Amniotic stem cell (primary cell): ENCODE results near the gene SPATS1.

ENCODE experiments used
- DNase-seq: peaks from one replicate; lab custom pipeline; 2025; lab: John Stamatoyannopoulos, UW

The SPATS1 gene, protein sequence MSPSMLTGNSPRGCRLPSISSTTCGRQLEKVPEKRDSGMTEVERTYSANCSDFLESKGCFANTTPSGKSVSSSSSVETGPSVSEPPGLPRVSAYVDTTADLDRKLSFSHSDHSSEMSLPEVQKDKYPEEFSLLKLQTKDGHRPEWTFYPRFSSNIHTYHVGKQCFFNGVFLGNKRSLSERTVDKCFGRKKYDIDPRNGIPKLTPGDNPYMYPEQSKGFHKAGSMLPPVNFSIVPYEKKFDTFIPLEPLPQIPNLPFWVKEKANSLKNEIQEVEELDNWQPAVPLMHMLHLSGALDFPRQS

DNA sequence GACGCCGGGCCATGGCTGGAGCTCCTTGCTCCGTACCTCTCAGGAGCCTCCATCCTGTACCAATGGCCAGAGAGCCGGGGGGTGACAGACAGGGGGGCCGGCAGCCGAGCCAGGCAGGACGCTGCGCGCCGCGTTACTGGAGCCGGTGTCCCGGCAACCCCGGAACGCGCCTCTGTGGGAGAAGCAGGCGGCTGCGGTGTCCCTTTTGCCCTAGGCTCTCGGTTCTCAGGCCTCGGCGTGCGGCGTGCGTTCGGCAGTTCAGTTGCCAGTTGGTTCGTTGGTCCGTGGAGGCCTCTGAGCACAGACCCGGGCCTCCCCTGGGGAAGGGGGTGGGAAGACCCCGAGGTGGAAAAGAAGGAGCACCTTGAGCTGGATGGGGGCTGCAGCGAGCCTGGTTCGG, at the start of gene SPATS1:
SPATS1 (plus strand) TSS at position 162 of the 400 bp plus-strand sequence. CDS start 446 bp downstream, outside the sequence.
- DNase-seq = no peak

DNA sequence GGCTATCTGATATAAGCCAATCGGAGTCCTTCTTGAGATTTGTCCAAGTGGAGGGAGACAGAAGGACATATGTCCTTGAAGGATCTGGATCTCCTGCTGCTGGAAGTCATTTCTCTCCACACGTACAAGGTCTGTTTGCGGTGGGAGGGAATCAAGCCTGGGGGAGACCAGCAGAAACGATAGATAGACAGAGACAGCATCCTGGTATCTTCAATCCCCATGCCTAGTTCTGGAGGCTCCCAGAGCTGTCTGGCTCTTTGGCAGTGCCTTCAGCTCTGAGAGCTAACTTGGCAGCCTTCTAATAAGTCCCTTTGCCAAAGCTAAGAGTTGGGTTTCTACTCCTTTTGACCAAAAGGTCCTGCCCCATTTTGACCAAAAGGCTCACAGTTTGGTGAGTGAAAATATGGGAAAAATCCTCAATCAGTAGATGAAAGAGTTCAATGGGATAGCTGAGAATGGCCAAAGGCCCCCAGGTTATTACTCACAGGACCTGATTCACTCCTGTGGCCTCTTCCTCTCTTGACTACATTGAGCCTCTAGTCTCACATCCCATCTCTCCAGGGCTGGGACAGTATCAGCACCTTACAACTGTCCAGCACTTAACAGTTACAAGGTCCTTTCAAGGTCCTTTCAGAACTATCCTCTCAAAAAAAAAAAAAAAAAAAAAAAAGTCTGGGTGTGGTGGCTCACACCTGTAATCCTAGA, 49.6 kb upstream of the SPATS1 start:
- no peak for DNase-seq

- no peak for DNase-seq
These were observed 47.3 kb upstream of the SPATS1 start for GRCh38 chr6:44294832-44295791.

DNA sequence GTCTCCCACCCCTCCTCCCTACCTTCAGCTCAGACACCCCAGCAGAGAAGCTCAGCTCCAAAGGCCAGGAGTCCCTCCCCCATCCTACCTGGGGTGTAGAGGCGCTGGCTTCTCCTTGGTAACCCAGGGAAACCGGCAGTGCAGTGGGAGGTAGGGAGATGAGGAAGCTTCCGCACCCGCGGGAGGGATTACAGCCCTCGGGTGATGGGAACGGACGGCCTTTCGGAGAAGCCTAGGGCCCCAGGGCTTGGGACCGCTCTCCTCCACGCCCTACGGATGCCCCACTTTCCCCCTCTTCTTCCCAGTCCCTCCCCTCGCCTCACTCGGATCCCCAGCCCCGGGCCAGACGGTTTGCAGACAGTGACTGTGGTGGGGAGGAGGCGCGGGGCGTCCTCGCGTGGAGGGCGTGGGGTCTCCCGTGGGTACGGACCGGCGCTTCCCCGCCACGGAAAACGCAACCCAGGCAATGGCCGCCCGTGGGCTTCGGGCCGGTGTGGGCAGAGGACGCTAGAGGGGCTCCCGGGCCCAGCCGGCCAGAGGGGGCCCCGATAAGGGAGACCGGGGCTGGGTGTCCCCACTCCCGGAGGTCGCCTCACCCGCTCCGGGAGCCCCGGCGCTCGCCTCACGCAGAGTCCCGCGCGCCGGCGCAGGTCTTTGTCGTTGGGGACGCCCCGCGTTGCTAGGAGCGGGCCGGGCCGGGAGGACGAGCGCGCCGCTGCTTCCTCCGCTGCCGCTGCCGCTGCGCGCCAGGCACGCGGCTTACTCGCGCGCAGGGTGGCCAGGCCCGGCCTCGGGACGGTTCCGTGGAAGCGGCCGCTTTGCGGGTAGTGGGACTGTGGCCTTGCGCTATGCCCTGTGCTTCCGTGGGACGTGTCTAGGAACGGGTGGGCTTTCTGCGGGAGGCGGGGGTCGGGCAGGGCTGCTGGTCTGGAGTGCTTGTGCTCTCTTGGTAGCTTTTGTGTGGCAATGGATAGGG, 45.1 kb upstream of the SPATS1 start:
- DNase-seq = no peak

DNA sequence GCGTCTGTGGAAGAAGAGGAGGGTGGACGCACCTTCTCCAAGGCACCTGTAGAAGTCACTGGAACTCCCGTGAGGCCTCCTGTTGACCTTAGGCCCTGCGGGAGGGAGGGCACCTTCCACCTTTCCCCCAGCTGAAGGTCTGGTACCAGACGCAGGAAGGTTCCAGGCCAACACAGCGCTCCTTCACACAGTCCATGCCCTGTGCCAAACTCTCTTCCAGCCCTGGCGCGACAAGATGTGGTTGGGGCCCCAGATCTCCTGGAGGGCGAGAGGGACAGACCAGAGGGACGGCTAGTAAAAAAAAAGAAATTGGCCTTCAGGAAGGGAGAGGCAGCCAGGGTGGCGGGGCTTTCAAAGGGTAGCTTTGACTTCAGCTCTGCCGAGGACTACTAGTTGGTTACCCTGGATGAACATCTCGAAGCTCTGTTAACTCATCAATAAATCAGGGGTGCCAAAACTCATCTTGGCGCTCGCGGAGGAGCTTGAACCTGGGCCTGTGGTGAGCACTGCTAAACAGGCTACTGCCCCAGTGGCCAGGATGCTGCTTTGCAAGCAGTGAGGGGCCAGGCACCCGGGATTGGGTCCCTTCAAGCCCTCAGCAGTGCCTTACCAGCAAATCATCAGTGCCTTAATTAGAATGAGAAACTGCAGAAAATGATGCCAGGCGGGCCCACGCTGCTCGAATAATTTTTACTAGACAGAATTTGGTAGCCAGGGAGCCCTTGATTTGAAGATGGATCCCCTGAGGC, 44.2 kb upstream of the SPATS1 start:
- DNase-seq = no peak

GRCh38 chr6:44298864-44299263, 43.6 kb upstream of the SPATS1 start:
- DNase-seq = no peak

- DNase-seq = no peak
These were observed 42.1 kb upstream of the SPATS1 start for GRCh38 chr6:44300292-44300823.

DNA sequence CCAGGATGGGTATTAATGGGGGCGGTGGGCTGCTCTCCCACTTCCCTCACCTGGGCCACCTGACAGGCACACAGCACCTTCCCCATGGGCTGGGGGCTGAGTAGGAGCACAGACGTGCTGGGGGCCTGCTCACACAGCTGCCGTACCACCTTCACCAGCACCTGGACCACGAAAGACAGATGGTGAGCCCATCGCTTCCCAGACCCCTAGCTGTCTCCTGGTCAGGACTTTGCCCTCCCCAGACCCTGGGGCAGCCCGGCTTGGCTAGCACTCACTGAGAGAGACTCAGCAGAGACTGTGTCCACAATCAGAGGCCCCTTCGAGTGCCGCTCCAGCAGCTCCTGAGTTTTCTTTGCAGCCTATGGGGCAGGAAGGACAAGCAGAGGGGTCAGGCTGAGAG, 41.3 kb upstream of the SPATS1 start:
- DNase-seq = no peak

GRCh38 chr6:44301782-44302564, 40.5 kb upstream of the SPATS1 start:
- DNase-seq = no peak

DNA sequence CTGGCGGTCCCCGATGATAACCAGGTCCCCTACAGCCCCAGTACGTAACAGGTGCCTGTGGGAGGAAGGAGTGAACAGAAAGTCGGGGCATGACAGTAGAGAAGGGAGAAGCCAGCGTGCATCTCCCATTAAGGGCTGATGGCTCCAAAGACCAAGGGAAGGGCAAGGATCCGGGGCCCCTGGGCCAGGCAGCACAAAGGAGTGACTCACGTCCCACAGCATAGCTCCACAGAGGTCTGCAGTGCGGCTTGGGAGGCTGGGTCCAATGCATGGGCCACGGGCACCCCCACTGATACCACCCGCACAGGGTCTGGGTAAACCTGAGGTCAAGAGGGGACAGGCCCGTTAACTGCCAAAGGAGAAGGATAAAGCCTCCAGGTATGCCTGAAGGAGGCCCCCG, 39.6 kb upstream of the SPATS1 start:
- DNase-seq = no peak

DNA sequence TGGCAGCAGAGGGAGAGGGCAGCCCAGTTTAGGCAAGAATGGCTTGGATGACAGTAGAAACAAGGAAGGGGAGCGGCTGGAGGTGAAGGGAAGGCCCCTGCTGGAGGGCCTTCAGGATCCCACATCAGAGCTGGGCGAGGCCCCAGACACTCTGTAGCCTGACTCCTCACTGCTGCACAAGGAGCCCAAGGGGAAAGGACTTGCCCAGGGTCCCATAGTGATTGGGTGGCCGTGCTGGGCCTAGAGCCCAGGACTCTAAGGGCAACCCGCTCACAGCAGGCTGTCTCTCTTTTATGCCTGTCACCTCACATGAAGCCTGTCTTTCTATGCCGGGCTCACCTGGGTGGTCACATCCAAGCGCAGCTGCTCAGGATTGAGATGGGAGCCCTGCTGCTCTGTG, 38.6 kb upstream of the SPATS1 start:
- DNase-seq = no peak

- DNase-seq = no peak
These were observed 37.9 kb upstream of the SPATS1 start for GRCh38 chr6:44304282-44305199.

DNA sequence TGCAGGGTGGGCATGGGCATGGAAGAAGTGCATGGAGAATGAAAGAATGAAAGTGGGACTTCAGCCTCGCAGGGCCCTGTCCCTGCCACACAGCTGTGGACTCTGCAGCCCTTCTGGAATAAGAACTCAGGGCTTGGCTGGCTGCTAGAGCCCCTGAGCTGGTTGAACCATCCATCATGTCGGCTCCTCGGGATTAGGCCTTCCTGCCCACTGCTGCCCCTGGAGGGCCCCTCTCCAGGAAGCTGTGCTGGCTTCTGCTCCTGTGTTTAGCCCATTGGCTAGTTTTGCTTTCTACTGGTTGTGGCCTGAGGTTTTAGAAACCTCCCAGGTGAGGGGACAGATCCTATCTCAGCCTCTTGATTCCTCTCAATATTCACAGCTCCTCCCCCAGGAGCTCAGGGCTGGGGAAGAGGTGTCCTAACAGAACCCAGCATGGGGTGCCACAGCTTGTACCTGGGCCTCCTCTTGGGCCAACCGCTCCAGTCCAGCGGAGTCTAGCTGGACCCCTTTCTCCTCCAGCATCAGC, 37.2 kb upstream of the SPATS1 start:
- DNase-seq = no peak

GRCh38 chr6:44306710-44307109, 35.7 kb upstream of the SPATS1 start:
- no peak for DNase-seq

- no peak for DNase-seq
These were observed 35.2 kb upstream of the SPATS1 start for GRCh38 chr6:44307217-44307616.

DNA sequence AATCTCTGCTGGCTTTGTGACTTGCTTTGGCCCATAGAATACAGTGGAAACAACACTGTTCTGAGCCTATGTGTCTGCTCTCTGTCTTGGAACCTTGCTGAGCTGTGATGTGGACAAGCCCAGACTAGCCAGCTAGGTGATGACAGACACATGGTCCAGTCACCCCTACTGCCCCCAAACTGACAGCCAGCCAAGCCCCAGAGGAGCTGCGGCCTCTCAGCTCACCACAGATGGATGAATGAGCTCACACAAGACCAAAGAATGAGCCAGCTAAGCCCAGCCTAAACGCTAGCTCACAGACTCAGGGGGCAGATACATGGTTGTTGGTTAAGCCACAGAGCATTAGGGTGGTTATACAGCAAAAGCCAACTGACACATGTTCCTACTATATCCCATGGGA, 33.4 kb upstream of the SPATS1 start:
- DNase-seq = no peak

DNA sequence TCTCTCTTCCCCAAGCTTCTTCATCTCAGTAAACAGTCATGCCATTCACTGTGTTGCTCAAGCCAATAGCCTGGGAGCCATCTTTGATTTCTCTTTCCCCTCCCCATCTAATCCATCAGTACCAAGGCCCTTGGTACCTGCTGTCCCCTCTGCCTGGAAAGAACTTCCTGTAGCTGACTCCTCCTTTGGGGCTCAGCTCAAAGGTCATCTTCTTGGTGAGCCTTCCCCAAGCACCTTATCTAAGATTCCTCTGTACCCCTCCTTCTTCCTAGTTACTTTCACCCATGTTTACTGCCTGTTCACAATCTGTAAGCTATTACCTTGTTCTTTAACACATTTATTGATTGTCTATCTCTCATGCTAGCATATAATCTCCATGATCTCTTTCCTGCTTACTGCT, 32.8 kb upstream of the SPATS1 start:
- DNase-seq = no peak

DNA sequence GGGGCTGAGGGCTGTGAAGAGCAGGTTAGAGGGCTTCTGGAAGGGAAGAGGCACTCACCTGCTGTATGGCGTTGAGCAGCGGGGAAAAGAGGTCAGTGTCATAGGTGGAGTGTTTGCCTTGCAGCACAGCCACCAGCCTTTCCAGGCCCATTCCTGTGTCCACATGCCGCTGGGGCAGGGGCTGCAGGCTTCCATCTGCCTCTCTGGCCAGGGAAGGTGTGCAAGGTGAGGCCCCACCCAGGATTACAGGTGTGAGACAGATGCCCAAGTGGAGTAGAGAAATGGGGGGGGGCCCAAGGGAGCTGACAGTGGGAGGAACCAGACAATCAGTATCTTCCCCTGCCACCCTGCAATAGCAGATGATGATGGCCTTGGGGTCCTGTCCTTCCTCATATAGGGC, 32.2 kb upstream of the SPATS1 start:
- DNase-seq = no peak
